HCT116 (cell line): ENCODE results near the gene GYPA. TPM values are rescaled to one million over a fixed set of nuclear protein-coding genes. Genes with fewer than 3 reads are reported as not detected.
"Not testable (repeated sequence)": the region's sequence is repeated elsewhere in the genome, so short reads cannot be mapped to it uniquely, and the experiment has no call there.

Experiments used
- ATAC-seq: fragments of 200-7000 bp; cut with Tn5 transposase; 2 replicates; pipeline ENCODE4 v1.9.1; 2020; ENCODE audit warnings: mild to moderate bottlenecking, moderate library complexity
- BruUV-seq: library from RNA; stranded (reverse); fragments of 400-500 nt; replicated peaks from 2 replicates; lab custom pipeline; 2021; lab: Mats Ljungman, UMichigan
- CTCF ChIA-PET: fragments of 300-600 bp; sonication (Branson Sonifier 250); formaldehyde crosslinking; loops from one replicate; lab custom pipeline; 2021; ENCODE audit warnings: antibody characterized with exemption; lab: Charles Lee
- POLR2A ChIA-PET: fragments of 300-600, 350-600 bp; sonication (Branson Sonifier 250); formaldehyde crosslinking; loops from one replicate; lab custom pipeline; 2021; ENCODE audit warnings: antibody characterized with exemption; lab: Charles Lee
- RAD21 ChIA-PET, 2 experiments: fragments of 300-600 bp; sonication (Branson Sonifier 250); formaldehyde crosslinking; loops; one replicate each; lab custom pipeline; 2023; ENCODE audit warnings: low total read pairs in 2 of 2; ENCODE audit not compliant: uncharacterized antibody in 2 of 2, unreplicated experiment in 2 of 2, low non-redundant PET in 1 of 2; lab: Charles Lee
- DNase-seq: peaks from one replicate; pipeline ENCODE4 v3.0.0-alpha.2; 2010; ENCODE audit warnings: low read depth, low spot score
- H2AFZ ChIP-seq: fragments of 200-600 bp; shearing (Covaris generic), sonication (generic); 2 replicates; pipeline ENCODE4 v1.6.1; 2017; ENCODE audit warnings: low read depth, mixed run types, mixed read lengths, antibody characterized with exemption, low read length; ENCODE audit not compliant: poor library complexity, severe bottlenecking
- H3K27ac ChIP-seq: 2 replicates; pipeline ENCODE4 v1.5.1; 2012; ENCODE audit warnings: low read depth, low read length
- H3K27me3 ChIP-seq: fragments of 200-600 bp; sonication (generic); 2 replicates; pipeline ENCODE4 v1.6.1; 2016; ENCODE audit warnings: mixed run types, low read length, mixed read lengths; ENCODE audit not compliant: insufficient read depth
- H3K36me3 ChIP-seq, 2 experiments: fragments of 200-500 bp in 1 of 2; fragments of 200-600 bp in 1 of 2; sonication (Bioruptor generic) in 1 of 2; sonication (generic) in 1 of 2; 2 replicates each; pipeline versions ENCODE4 v1.5.1 to v1.6.1; 2014 to 2016; ENCODE audit warnings: low read length in 2 of 2, inconsistent platforms in 1 of 2, mixed read lengths in 1 of 2, mixed run types in 1 of 2; ENCODE audit not compliant: insufficient read depth in 2 of 2, control insufficient read depth in 1 of 2
- H3K4me1 ChIP-seq, 2 experiments: fragments of 200-600 bp in 1 of 2; sonication (generic) in 1 of 2; 2 replicates each; pipeline versions ENCODE4 v1.5.1 to v1.6.1; 2012 to 2017; ENCODE audit warnings: low read length in 2 of 2, inconsistent platforms in 1 of 2, mild to moderate bottlenecking in 1 of 2, mixed read lengths in 1 of 2, mixed run types in 1 of 2, moderate library complexity in 1 of 2; ENCODE audit not compliant: insufficient read depth in 2 of 2, control insufficient read depth in 1 of 2
- H3K4me2 ChIP-seq: fragments of 200-600 bp; sonication (generic); 2 replicates; pipeline ENCODE4 v1.6.1; 2017; ENCODE audit warnings: mixed run types, low read length, mixed read lengths
- H3K4me3 ChIP-seq, 2 experiments: fragments of 200-600 bp in 1 of 2; sonication (generic) in 1 of 2; replicated peaks in 1 of 2; 2 replicates each; pipeline ENCODE4 v1.5.1; 2011 to 2016; ENCODE audit warnings: low read length in 2 of 2, control low read depth in 1 of 2, low read depth in 1 of 2, mild to moderate bottlenecking in 1 of 2, mixed read lengths in 1 of 2, mixed run types in 1 of 2
- H3K79me2 ChIP-seq: fragments of 200-600 bp; sonication (generic); 2 replicates; pipeline ENCODE4 v1.6.1; 2017; ENCODE audit warnings: mild to moderate bottlenecking, mixed run types, low read length, moderate library complexity, mixed read lengths; ENCODE audit not compliant: insufficient read depth
- H3K9ac ChIP-seq: fragments of 200-600 bp; sonication (generic); 2 replicates; pipeline ENCODE4 v1.6.1; 2016; ENCODE audit warnings: low read length, mixed read lengths
- H3K9me2 ChIP-seq: fragments of 200-600 bp; sonication (generic), shearing (Covaris generic); 2 replicates; pipeline ENCODE4 v1.6.1; 2017; ENCODE audit warnings: mixed run types, mild to moderate bottlenecking, moderate library complexity; ENCODE audit not compliant: insufficient read depth
- H3K9me3 ChIP-seq, 2 experiments: fragments of 200-500 bp in 1 of 2; fragments of 200-600 bp in 1 of 2; sonication (Bioruptor generic) in 1 of 2; sonication (generic) in 1 of 2; 2 replicates each; pipeline ENCODE4 v1.6.1; 2014 to 2017; ENCODE audit warnings: low read length in 2 of 2, mixed read lengths in 2 of 2, inconsistent platforms in 1 of 2, low read depth in 1 of 2, mild to moderate bottlenecking in 1 of 2, mixed run types in 1 of 2, moderate library complexity in 1 of 2; ENCODE audit not compliant: control insufficient read depth in 1 of 2, insufficient read depth in 1 of 2
- H4K20me1 ChIP-seq: fragments of 200-600 bp; sonication (generic), shearing (Covaris generic); 2 replicates; pipeline ENCODE4 v1.6.1; 2017; ENCODE audit warnings: mixed run types, mild to moderate bottlenecking, moderate library complexity; ENCODE audit not compliant: insufficient read depth
- intact Hi-C: fragments of 100-400 bp; cut with micrococcal nuclease; formaldehyde crosslinking; loops from 2 replicates; pipeline ENCODE4 v1.10.0; 2022
- total RNA-seq: library from RNA; stranded (reverse); gene quantifications from one replicate; pipeline ENCODE4 v1.2.1, GENCODE V29; 2021; ENCODE audit not compliant: unreplicated experiment

The GYPA gene
- total RNA-seq, 1 experiment from 2014 or later: not detected

GRCh38 chr4:144130167-144130566 is 10.4 kb downstream of the GYPA start:
- H3K4me2 ChIP-seq, H3K9me3 ChIP-seq, BruUV-seq, H3K27me3 ChIP-seq, H3K36me3 ChIP-seq, DNase-seq, H2AFZ ChIP-seq, H3K4me3 ChIP-seq, ATAC-seq, H3K27ac ChIP-seq, H4K20me1 ChIP-seq, H3K4me1 ChIP-seq, CTCF ChIA-PET, H3K9ac ChIP-seq, H3K79me2 ChIP-seq, RAD21 ChIA-PET, H3K9me2 ChIP-seq, intact Hi-C loops, POLR2A ChIA-PET: not testable (repeated sequence)

DNA sequence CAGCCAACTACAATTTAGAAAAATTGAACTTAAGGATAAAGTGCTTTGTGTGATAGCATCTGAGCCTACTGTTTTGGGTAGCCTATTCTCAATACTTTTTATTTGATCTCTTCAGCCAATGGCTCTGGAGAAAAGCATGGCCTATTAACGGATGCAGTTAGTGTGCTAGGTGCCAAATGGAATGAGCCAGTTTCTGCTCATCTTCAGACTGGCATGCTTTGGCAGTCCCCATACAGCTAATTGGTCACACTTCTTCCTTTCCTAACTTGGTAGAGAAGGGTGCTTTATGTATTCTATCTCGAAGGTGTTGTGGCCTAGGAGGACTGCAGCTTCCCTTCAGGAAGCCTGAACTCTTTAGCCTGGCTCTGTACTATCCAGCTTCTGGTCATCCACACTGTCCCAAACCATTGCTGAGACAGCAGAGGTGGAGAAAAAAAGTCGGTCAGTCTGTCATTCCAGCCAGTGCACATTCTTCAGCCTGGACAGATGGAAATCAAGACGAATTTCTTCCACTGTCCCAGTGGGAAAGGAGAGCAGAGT is 11.1 kb downstream of the GYPA start:
- H3K79me2 ChIP-seq, BruUV-seq, H2AFZ ChIP-seq, RAD21 ChIA-PET, H3K4me2 ChIP-seq, ATAC-seq, DNase-seq, H3K4me1 ChIP-seq, intact Hi-C loops, H3K36me3 ChIP-seq, H3K27me3 ChIP-seq, POLR2A ChIA-PET, H4K20me1 ChIP-seq, H3K9ac ChIP-seq, H3K9me2 ChIP-seq, CTCF ChIA-PET, H3K9me3 ChIP-seq, H3K4me3 ChIP-seq, H3K27ac ChIP-seq: not testable (repeated sequence)

GRCh38 chr4:144128709-144129320 is 11.7 kb downstream of the GYPA start:
- H3K79me2 ChIP-seq, intact Hi-C loops, RAD21 ChIA-PET, H3K36me3 ChIP-seq, H3K27ac ChIP-seq, H3K9me2 ChIP-seq, H4K20me1 ChIP-seq, CTCF ChIA-PET, H2AFZ ChIP-seq, ATAC-seq, H3K9me3 ChIP-seq, POLR2A ChIA-PET, H3K27me3 ChIP-seq, H3K4me2 ChIP-seq, H3K4me1 ChIP-seq, H3K9ac ChIP-seq, BruUV-seq, DNase-seq, H3K4me3 ChIP-seq: not testable (repeated sequence)

GRCh38 chr4:144125109-144125508 is 15.4 kb downstream of the GYPA start:
- POLR2A ChIA-PET, intact Hi-C loops, ATAC-seq: not testable (repeated sequence)

More at GRCh38 chr4:144125109-144125508, 15.4 kb downstream of the GYPA start:
- H3K9me3 ChIP-seq, H3K4me2 ChIP-seq, DNase-seq, H3K36me3 ChIP-seq, H3K9ac ChIP-seq, BruUV-seq, H3K4me3 ChIP-seq, RAD21 ChIA-PET, H3K79me2 ChIP-seq, H3K27me3 ChIP-seq, CTCF ChIA-PET, H3K4me1 ChIP-seq, H3K27ac ChIP-seq, H3K9me2 ChIP-seq, H2AFZ ChIP-seq, H4K20me1 ChIP-seq: not testable (repeated sequence)
